ENCODE results near the gene AMACR. TPM values are rescaled to one million over a fixed set of nuclear protein-coding genes. Genes with fewer than 3 reads are reported as not detected.
"Not testable (repeated sequence)": the region's sequence is repeated elsewhere in the genome, so short reads cannot be mapped to it uniquely, and the experiment has no call there.

Gene AMACR
- total and polyA plus RNA-seq, 2 donors (not counting 3 experiments of a cell fraction or from before 2014, with no cell fraction given): 6.7 to 8.7 TPM

DNA sequence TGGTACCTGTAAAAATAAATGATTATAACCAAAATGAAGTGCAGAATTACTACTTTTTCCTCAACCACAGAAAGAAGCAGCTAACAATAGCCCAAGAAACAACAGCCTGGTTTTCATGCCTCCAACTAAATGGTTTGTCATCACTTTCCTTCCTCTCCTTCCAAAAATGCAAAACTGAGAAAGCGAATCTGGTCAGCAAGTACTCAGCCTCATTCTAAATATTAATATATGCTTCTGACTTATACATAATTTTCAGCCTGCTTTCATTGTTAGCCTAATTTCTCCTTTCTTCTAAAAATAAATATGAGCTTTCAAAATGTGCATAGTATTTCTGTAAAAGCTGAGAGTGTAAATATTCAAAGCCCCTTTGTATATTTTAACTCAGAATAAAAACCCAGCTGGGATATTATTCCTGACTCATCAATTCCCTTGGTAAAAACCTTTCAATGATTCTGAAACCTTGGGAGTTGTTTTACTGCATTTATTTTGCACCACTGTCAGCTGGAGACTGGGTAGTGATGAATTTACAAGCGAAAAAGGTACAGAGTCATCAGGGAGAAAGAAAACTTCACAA is 50.2 kb downstream of the AMACR start:
- Histone ChIP-seq H3K79me2 (ENCODE audit: control insufficient read depth, insufficient read depth, low read length) (no peaks in the 10 kb centered on the region), H3K9ac (replicated peaks; ENCODE audit: extremely low read depth, insufficient read depth, low read length) (no peak overlapping the region), H3K4me2 (ENCODE audit: insufficient read depth, low read length) (no peak overlapping the region), H3K4me1 (ENCODE audit: control insufficient read depth, extremely low read depth, insufficient read depth, low read length) (no peaks in the 10 kb centered on the region), H4K20me1 (replicated peaks; ENCODE audit: control insufficient read depth, extremely low read depth, insufficient read depth, low read length) (no peaks in the 10 kb centered on the region), H3K9me3 (replicated peaks; ENCODE audit: control insufficient read depth, insufficient read depth, low read length) (no peaks in the 10 kb centered on the region), H2AFZ (ENCODE audit: low read depth, low read length) (no peak overlapping the region), H3K9me1 (replicated peaks; ENCODE audit: control insufficient read depth, extremely low read depth, insufficient read depth, low read length) (no peaks in the 10 kb centered on the region), H3K27ac (ENCODE audit: insufficient read depth, low read depth, low read length) (no peak overlapping the region), H3K27me3 (ENCODE audit: control insufficient read depth in 2 of 2, insufficient read depth in 2 of 2, low read length in 2 of 2) (peaks cover 0 to 9% of the 10 kb centered on the region in 2 experiments), H3K36me3 (ENCODE audit: control insufficient read depth in 2 of 2, extremely low read depth in 1 of 2, insufficient read depth in 2 of 2, low read length in 2 of 2) (no peaks in the 10 kb centered on the region), H3K4me3 (replicated peaks in 1 of 3; ENCODE audit: insufficient read depth in 1 of 3, low read depth in 1 of 3, low read length in 3 of 3) (no peak overlapping the region)
- intact Hi-C loops (cut with micrococcal nuclease): no loop called here
- dilution Hi-C loops (cut with MboI; ENCODE audit: extremely low pct_ligation_motif_present, low sequenced_read_pairs): no loop called here
- no peak for DNase-seq (ENCODE audit: low read depth, low spot score)
- no TSS peak for BruUV-seq (replicated peaks)
- no peak for FAIRE-seq
- POLR2A ChIA-PET: no interaction called here
- TF ChIP-seq POLR2A (IDR thresholded peaks at IDR 0.05; ENCODE audit: low read depth, low read length): no peak
- TF ChIP-seq, protein P1, sequence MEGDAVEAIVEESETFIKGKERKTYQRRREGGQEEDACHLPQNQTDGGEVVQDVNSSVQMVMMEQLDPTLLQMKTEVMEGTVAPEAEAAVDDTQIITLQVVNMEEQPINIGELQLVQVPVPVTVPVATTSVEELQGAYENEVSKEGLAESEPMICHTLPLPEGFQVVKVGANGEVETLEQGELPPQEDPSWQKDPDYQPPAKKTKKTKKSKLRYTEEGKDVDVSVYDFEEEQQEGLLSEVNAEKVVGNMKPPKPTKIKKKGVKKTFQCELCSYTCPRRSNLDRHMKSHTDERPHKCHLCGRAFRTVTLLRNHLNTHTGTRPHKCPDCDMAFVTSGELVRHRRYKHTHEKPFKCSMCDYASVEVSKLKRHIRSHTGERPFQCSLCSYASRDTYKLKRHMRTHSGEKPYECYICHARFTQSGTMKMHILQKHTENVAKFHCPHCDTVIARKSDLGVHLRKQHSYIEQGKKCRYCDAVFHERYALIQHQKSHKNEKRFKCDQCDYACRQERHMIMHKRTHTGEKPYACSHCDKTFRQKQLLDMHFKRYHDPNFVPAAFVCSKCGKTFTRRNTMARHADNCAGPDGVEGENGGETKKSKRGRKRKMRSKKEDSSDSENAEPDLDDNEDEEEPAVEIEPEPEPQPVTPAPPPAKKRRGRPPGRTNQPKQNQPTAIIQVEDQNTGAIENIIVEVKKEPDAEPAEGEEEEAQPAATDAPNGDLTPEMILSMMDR (IDR thresholded peaks at IDR 0.05; ENCODE audit: extremely low read depth in 1 of 2, insufficient read depth in 1 of 2, low read depth in 1 of 2, low read length in 2 of 2): no peak
- CTCF ChIA-PET: interaction anchor here (3.6 to 4.4 kb wide), 2 partner anchors 12 to 368 kb away, joined by 11 to 25 read pairs; no protein-coding TSS in a partner anchor

DNA sequence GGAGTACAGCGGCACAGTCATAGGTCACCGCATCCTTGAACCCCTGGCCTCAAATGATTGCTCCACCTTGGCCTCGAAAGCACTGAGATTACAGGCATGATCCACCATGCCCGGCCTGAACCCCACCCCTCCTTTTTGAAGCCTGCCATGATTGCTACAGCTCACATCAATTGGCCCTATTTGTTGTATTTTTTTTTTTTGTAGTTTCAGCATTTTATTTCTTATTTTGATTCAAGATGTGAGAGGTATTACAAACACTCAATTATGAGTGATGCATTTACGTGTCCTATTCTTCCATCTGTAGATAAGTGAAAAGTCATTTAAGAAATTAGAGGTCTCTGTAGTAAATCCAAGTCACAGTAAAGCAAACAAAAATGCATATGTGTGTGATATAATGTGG is 55.7 kb downstream of the AMACR start:
- CTCF ChIA-PET: interaction anchor here (1.0 kb wide), 1 partner anchor 18 kb away, joined by 6 read pairs; no protein-coding TSS in a partner anchor

More for the DNA sequence above, 55.7 kb downstream of the AMACR start:
- H3K4me1 ChIP-seq (ENCODE audit: control insufficient read depth, extremely low read depth, insufficient read depth, low read length); BruUV-seq (replicated peaks); intact Hi-C loops (cut with micrococcal nuclease); H3K79me2 ChIP-seq (ENCODE audit: control insufficient read depth, insufficient read depth, low read length); H3K9me3 ChIP-seq (replicated peaks; ENCODE audit: control insufficient read depth, insufficient read depth, low read length); H3K27ac ChIP-seq (ENCODE audit: insufficient read depth, low read depth, low read length); H3K9me1 ChIP-seq (replicated peaks; ENCODE audit: control insufficient read depth, extremely low read depth, insufficient read depth, low read length); H3K27me3 ChIP-seq (ENCODE audit: control insufficient read depth in 2 of 2, insufficient read depth in 2 of 2, low read length in 2 of 2); H2AFZ ChIP-seq (ENCODE audit: low read depth, low read length); H3K9ac ChIP-seq (replicated peaks; ENCODE audit: extremely low read depth, insufficient read depth, low read length); H4K20me1 ChIP-seq (replicated peaks; ENCODE audit: control insufficient read depth, extremely low read depth, insufficient read depth, low read length); H3K4me2 ChIP-seq (ENCODE audit: insufficient read depth, low read length); H3K36me3 ChIP-seq (ENCODE audit: control insufficient read depth in 2 of 2, extremely low read depth in 1 of 2, insufficient read depth in 2 of 2, low read length in 2 of 2); H3K4me3 ChIP-seq (replicated peaks in 1 of 3; ENCODE audit: insufficient read depth in 1 of 3, low read depth in 1 of 3, low read length in 3 of 3); dilution Hi-C loops (cut with MboI; ENCODE audit: extremely low pct_ligation_motif_present, low sequenced_read_pairs); FAIRE-seq; DNase-seq (ENCODE audit: low read depth, low spot score); POLR2A ChIA-PET: not testable (repeated sequence)
